H1 (cell line): Measurements from ENCODE around the gene SLC66A2. TPM values are rescaled to one million over a fixed set of nuclear protein-coding genes. Genes with fewer than 3 reads are reported as not detected.

Experiments
- ASH2L ChIP-seq: fragments of 200-600, 300-600 bp; sonication (generic); IDR thresholded peaks from one replicate; pipeline ENCODE4 v1.7.1; 2017; ENCODE audit warnings: low read length
- CBX8 ChIP-seq: fragments of 300-800, 300-1000 bp; sonication (generic); IDR thresholded peaks from 2 replicates; pipeline ENCODE4 v1.7.1; 2016; ENCODE audit warnings: low read depth, low read length, borderline replicate concordance
- CHD7 ChIP-seq: fragments of 300-600 bp; sonication (generic); IDR thresholded peaks from 2 replicates; pipeline ENCODE4 v1.7.1; 2012; ENCODE audit warnings: low read length, moderate library complexity, mild to moderate bottlenecking, inconsistent platforms; ENCODE audit not compliant: insufficient replicate concordance
- EGR1 ChIP-seq: IDR thresholded peaks from 2 replicates; pipeline ENCODE4 v1.6.1; 2011; ENCODE audit warnings: low read depth, low read length, borderline replicate concordance
- JUN ChIP-seq: IDR thresholded peaks from 2 replicates; pipeline ENCODE4 v1.6.1; 2011; ENCODE audit warnings: low read depth, mild to moderate bottlenecking, improper control_type of control experiment, low read length
- SIN3A ChIP-seq, 2 experiments: IDR thresholded peaks in 1 of 2; conservative IDR thresholded peaks in 1 of 2; 2 replicates each; pipeline ENCODE4 v1.6.1; 2011 to 2012; ENCODE audit warnings: low read length in 2 of 2, improper control_type of control experiment in 1 of 2, low read depth in 1 of 2, mild to moderate bottlenecking in 1 of 2
- polyA plus RNA-seq, 7 experiments: library from polyadenylated mRNA; depleted of rRNA in 3 of 7; stranded (reverse) in 5 of 7; unstranded in 2 of 7; fragments of >200 nt in 5 of 7; fragments of 200-250 nt in 2 of 7; gene quantifications; 1 replicate in 5 of 7; 2 replicates in 1 of 7; 4 replicates in 1 of 7; pipeline versions ENCODE4 v1.2.1 to v1.2.3, GENCODE V29; 2011 to 2013; ENCODE audit warnings: missing spikeins in 2 of 7, mixed read lengths in 2 of 7
- total RNA-seq: library from RNA; stranded (reverse); fragmentation: NEBNext Ultra II Directional; extraction: Animal tissue kit (Norgen Biotek cat#: 25700); gene quantifications from 2 replicates; pipeline ENCODE4 v1.2.1, GENCODE V29; 2021

The SLC66A2 gene
- total and polyA plus RNA-seq, 2 of the 8 experiments (the other 6 are each of a cell fraction or from before 2014, with no cell fraction given) = 15.0 to 18.9 TPM

- no peak for TF ChIP-seq CHD7
- no peak for TF ChIP-seq ASH2L
- no peak for TF ChIP-seq JUN
- TF ChIP-seq EGR1 = no peak
- TF ChIP-seq SIN3A (conservative IDR thresholded peaks at IDR 0.05 in 1 of 2, IDR thresholded peaks at IDR 0.05 in 1 of 2; ENCODE audit: low read depth in 1 of 2, low read length in 2 of 2) = no peak
- no peak for TF ChIP-seq CBX8
Measured at GRCh38 chr18:79905993-79906392, 45.5 kb downstream of the SLC66A2 start (continued).
